GM10248 (cell line): ENCODE measurements around the gene PLA2G4E.

Experiments used
- CTCF ChIA-PET: fragments of 300-600 bp; sonication (Branson Sonifier 250); formaldehyde crosslinking; extraction: SDS; loops from one replicate; lab custom pipeline; 2021; ENCODE audit warnings: antibody characterized with exemption; lab: Yijun Ruan, JAX
- POLR2A ChIA-PET: fragments of 350-650 bp; sonication (Branson Sonifier 250); formaldehyde crosslinking; extraction: SDS; loops from one replicate; lab custom pipeline; 2020; ENCODE audit warnings: antibody characterized with exemption; lab: Yijun Ruan, JAX
- DNase-seq: peaks from one replicate; pipeline ENCODE4 v3.0.0; 2012; ENCODE audit errors: extremely low spot score
- CTCF ChIP-seq: IDR thresholded peaks from 2 replicates; pipeline ENCODE4 v1.5.1; 2012; ENCODE audit warnings: mild to moderate bottlenecking, low read depth; ENCODE audit errors: extremely low read depth, missing control alignments, control extremely low read depth

PLA2G4E gene

GRCh38 chr15:41993472-41994170 lies 27.2 kb downstream of the PLA2G4E start:
- DNase-seq, result no peak
- ChIA-PET CTCF (interaction anchor here (1.1 to 6.9 kb wide), 7 partner anchors 9 to 100 kb away, joined by 3 to 46 read pairs (median 8); no protein-coding TSS in a partner anchor), POLR2A (no interaction called here)
- no peak for TF ChIP-seq CTCF

DNA sequence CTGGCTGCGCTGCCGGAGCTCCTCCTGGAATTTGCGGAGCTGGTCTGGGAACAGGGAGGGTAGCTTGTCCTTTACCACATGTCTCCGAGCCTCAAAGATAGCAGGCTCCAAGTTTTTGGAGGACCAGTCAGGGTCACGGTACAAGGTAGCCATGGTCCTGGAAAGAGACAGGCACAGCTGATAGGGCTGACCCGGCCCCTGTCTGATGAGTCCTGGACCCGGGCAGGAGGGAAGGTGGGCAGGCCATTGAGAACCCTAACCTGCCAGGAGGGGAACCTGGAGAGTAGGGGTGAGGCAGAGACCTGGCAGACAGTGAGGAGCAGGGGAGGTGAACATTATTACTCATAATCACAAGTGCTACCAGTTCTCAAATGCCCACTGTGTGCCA lies 28.0 kb downstream of the PLA2G4E start:
- CTCF ChIA-PET, result interaction anchor here (0.6 to 6.9 kb wide), 7 partner anchors 10 to 100 kb away, joined by 3 to 46 read pairs (median 6); no protein-coding TSS in a partner anchor
- TF ChIP-seq CTCF, result no peak
- POLR2A ChIA-PET, result no interaction called here

DNA sequence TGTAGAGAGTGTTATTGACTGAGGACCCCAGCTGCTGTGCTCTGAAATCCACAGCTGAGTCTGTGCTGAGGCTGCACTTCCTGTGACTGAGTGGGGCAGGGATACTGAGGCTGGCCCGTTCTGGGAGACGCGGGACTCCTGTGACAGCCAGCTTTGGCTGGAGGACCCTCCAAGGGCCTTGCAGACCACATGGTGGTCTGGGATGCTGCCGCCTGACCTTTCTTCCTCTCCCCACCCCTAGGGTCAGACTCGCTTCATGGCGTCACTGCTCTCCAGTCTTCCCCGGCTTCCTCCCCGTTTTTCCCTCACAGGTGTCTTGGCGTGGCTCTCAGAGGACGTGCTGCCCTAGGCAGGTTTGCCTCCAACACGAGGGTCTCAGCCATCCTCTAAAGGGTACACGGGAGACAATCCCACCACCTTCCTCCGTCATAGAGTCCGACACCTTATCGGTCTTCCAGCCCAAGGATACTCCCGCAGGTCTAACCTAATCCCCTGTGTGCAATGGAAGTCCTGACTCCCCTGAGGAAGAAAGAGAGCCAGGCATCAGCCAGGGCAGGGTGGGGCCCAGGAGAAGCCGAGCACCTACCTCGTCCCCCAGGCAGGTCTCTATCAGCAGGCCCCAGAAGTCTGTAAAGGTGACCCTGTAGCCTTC lies 28.6 kb downstream of the PLA2G4E start:
- CTCF ChIA-PET, result interaction anchor here (0.6 to 9.8 kb wide), 9 partner anchors 10 to 101 kb away, joined by 3 to 133 read pairs (median 8); no protein-coding TSS in a partner anchor
- POLR2A ChIA-PET, result no interaction called here
- no peak for TF ChIP-seq CTCF
- no peak for DNase-seq

More for the DNA sequence above, 28.0 kb downstream of the PLA2G4E start:
- no peak for DNase-seq

DNA sequence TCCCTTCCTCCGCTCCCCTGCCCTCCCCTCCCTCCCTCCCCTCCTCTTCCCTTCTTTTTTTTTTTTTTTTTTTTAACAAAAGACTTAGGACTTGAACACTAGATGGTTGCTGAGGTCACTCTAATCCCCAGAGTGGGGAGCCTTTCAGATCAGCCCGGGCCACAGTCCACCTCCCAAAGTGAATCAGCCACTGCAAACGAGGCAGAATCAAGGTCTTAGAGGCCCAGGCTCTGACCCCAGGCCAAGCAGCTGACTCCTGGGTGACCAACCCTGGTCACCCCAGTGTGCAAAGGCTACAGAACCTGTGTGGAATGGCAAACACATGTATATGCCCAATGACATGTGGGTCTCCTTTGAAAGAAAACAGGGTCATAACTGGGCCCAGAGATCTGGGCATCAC lies 30.2 kb downstream of the PLA2G4E start:
- DNase-seq, result no peak
- POLR2A ChIA-PET, result no interaction called here
- TF ChIP-seq CTCF, result no peak
- CTCF ChIA-PET, result interaction anchor here (1.1 to 9.8 kb wide), 21 partner anchors 7 to 216 kb away, joined by 3 to 133 read pairs (median 9); partner anchors contain the start of genes MAPKBP1 and PLA2G4E

DNA sequence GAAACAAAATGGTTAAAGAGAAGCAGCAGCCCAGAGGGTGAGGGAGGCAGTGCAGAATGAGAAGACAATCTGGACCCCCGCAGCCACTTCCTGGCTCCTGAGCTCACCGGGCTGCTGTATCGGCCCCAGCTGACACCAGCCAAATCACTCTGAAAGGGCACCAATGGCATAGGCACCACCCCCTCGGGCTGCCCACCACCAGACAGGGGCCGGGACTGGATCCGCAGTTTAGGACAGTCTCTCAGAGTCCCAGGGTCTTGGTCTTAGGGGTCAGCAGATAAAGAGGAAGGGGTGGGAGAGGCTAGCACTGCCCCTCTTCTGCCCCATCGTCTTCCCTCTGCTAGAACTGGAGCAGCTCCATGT lies 30.6 kb downstream of the PLA2G4E start:
- no peak for TF ChIP-seq CTCF
- ChIA-PET POLR2A (no interaction called here), CTCF (interaction anchor here (0.7 to 9.8 kb wide), 33 partner anchors 8 to 432 kb away, joined by 3 to 133 read pairs (median 5); partner anchors contain the start of genes EHD4, MAPKBP1, PLA2G4D and PLA2G4E)
- DNase-seq, result no peak

DNA sequence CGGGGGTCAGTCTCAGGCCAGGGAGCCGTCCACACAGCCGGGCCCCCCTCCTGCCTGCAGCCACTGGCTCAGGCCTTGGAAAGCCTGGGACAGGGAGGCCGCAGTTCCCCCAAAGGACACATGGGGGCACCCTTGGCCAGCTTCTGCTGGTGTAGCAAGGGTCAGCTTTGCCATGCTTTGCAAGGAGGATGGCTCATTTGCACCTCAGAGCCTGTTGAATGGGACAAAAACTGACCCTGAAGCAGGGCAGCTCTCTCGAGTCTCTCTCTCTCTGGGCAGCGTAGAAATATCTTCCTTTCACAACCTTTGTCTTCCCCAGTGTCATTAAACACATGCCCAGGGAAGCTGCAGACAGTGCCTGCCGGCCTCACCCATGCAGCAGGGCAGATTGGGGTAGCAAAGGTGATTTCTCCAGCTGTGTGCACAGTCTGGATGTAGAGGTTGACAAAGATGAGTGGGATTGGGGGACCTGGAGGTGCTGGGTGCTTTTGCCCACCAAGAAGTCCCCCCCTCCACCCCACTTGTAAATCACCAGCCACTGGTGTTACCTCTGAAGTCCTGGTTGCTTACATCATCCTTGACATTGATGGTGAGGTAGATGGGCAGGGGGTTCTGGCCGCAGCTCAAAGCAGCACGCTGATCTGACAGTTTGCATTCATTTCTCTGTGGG lies 31.1 kb downstream of the PLA2G4E start:
- ChIA-PET POLR2A (no interaction called here), CTCF (interaction anchor here (0.7 to 9.8 kb wide), 39 partner anchors 8 to 432 kb away, joined by 3 to 133 read pairs (median 4); partner anchors contain the start of genes EHD4, MAPKBP1, PLA2G4D and PLA2G4E)
- DNase-seq, result peak; percentile 90
- peak; percentile 99 for TF ChIP-seq CTCF
